ENCODE results near the gene TAS2R14. TPM values are rescaled to one million over a fixed set of nuclear protein-coding genes. Genes with fewer than 3 reads are reported as not detected.

TAS2R14 gene
- polyA plus RNA-seq, 1 donor from 2014 or later: 14.9 TPM

- no peak for TF ChIP-seq MXI1 (conservative IDR thresholded peaks at IDR 0.05; ENCODE audit: poor library complexity, severe bottlenecking)
- no peak for TF ChIP-seq RAD21 (conservative IDR thresholded peaks at IDR 0.05)
- no peak for TF ChIP-seq EP300 (conservative IDR thresholded peaks at IDR 0.05; ENCODE audit: poor library complexity, severe bottlenecking)
- TF ChIP-seq TAF1 (IDR thresholded peaks at IDR 0.05; ENCODE audit: low read depth): no peak
- H3K36me3 ChIP-seq (ENCODE audit: insufficient read depth, low read length): no peaks in the 10 kb centered on the region
- no peak overlapping the region for H3K4me3 ChIP-seq (ENCODE audit: low read length)
- H3K79me2 ChIP-seq (replicated peaks; ENCODE audit: insufficient read depth, low read length): no peaks in the 10 kb centered on the region
- H2AFZ ChIP-seq (ENCODE audit: low read depth, low read length): no peak overlapping the region
- no peaks in the 10 kb centered on the region for H4K20me1 ChIP-seq (ENCODE audit: insufficient read depth)
- no peak overlapping the region for H3K9ac ChIP-seq (ENCODE audit: low read length)
- no peaks in the 10 kb centered on the region for H3K9me2 ChIP-seq (ENCODE audit: insufficient read depth, low read length)
- H3K27ac ChIP-seq (ENCODE audit: low read length): no peak overlapping the region
- no peaks in the 10 kb centered on the region for H3K27me3 ChIP-seq (ENCODE audit: insufficient read depth, low read depth, low read length)
- H3K9me3 ChIP-seq (ENCODE audit: low read length): peaks cover 4% of the 10 kb centered on the region
- H3F3A ChIP-seq (ENCODE audit: insufficient read depth, low read length, poor library complexity, severe bottlenecking): no peaks in the 10 kb centered on the region
- no peak overlapping the region for H3K4me2 ChIP-seq (ENCODE audit: low read length)
Observed at GRCh38 chr12:10900972-10901371, 38.1 kb downstream of the TAS2R14 start.

DNA sequence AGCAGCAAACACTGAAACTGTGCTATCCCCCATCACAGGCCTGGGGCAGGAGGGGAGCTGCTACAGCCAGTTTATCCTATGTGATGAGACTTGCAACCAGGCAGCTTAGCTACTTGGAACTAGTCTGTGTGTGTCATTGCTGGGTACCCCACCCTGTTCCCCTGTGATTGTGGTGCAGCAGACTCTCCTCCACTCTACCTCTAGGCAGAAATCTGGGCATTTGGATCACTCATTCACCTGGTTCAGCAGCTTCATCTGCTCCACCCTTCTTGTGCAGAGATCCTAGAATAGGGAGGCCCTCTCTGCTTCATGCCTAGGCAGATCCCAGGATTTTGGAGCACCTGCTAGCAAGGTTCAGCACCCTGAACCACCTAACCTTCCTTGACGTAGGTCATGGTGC is 38.5 kb downstream of the TAS2R14 start:
- H3K9ac ChIP-seq (ENCODE audit: low read length): no peak overlapping the region
- no peak overlapping the region for H3K4me2 ChIP-seq (ENCODE audit: low read length)
- no peak overlapping the region for H3K27ac ChIP-seq (ENCODE audit: low read length)
- H3K27me3 ChIP-seq (ENCODE audit: insufficient read depth, low read depth, low read length): no peaks in the 10 kb centered on the region
- H4K20me1 ChIP-seq (ENCODE audit: insufficient read depth): no peaks in the 10 kb centered on the region
- peaks cover 4% of the 10 kb centered on the region for H3K9me3 ChIP-seq (ENCODE audit: low read length)
- H3K36me3 ChIP-seq (ENCODE audit: insufficient read depth, low read length): no peaks in the 10 kb centered on the region
- H3K9me2 ChIP-seq (ENCODE audit: insufficient read depth, low read length): no peaks in the 10 kb centered on the region
- no peaks in the 10 kb centered on the region for H3K79me2 ChIP-seq (replicated peaks; ENCODE audit: insufficient read depth, low read length)
- H3F3A ChIP-seq (ENCODE audit: insufficient read depth, low read length, poor library complexity, severe bottlenecking): no peaks in the 10 kb centered on the region
- H3K4me3 ChIP-seq (ENCODE audit: low read length): no peak overlapping the region
- H2AFZ ChIP-seq (ENCODE audit: low read depth, low read length): no peak overlapping the region
- no peak for TF ChIP-seq MXI1 (conservative IDR thresholded peaks at IDR 0.05; ENCODE audit: poor library complexity, severe bottlenecking)
- no peak for TF ChIP-seq RAD21 (conservative IDR thresholded peaks at IDR 0.05)
- TF ChIP-seq POLR2AphosphoS5 (IDR thresholded peaks at IDR 0.05): no peak
- no peak for TF ChIP-seq SMC3 (conservative IDR thresholded peaks at IDR 0.05; ENCODE audit: poor library complexity)
- no peak for TF ChIP-seq TAF1 (IDR thresholded peaks at IDR 0.05; ENCODE audit: low read depth)
- TF ChIP-seq EZH2 (IDR thresholded peaks at IDR 0.05; ENCODE audit: borderline replicate concordance, insufficient read depth, low read length, poor library complexity, severe bottlenecking): no peak
- TF ChIP-seq, protein P1, sequence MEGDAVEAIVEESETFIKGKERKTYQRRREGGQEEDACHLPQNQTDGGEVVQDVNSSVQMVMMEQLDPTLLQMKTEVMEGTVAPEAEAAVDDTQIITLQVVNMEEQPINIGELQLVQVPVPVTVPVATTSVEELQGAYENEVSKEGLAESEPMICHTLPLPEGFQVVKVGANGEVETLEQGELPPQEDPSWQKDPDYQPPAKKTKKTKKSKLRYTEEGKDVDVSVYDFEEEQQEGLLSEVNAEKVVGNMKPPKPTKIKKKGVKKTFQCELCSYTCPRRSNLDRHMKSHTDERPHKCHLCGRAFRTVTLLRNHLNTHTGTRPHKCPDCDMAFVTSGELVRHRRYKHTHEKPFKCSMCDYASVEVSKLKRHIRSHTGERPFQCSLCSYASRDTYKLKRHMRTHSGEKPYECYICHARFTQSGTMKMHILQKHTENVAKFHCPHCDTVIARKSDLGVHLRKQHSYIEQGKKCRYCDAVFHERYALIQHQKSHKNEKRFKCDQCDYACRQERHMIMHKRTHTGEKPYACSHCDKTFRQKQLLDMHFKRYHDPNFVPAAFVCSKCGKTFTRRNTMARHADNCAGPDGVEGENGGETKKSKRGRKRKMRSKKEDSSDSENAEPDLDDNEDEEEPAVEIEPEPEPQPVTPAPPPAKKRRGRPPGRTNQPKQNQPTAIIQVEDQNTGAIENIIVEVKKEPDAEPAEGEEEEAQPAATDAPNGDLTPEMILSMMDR (IDR thresholded peaks at IDR 0.05; ENCODE audit: poor library complexity, severe bottlenecking): no peak
- no peak for TF ChIP-seq EP300 (conservative IDR thresholded peaks at IDR 0.05; ENCODE audit: poor library complexity, severe bottlenecking)
- TF ChIP-seq, protein P2, sequence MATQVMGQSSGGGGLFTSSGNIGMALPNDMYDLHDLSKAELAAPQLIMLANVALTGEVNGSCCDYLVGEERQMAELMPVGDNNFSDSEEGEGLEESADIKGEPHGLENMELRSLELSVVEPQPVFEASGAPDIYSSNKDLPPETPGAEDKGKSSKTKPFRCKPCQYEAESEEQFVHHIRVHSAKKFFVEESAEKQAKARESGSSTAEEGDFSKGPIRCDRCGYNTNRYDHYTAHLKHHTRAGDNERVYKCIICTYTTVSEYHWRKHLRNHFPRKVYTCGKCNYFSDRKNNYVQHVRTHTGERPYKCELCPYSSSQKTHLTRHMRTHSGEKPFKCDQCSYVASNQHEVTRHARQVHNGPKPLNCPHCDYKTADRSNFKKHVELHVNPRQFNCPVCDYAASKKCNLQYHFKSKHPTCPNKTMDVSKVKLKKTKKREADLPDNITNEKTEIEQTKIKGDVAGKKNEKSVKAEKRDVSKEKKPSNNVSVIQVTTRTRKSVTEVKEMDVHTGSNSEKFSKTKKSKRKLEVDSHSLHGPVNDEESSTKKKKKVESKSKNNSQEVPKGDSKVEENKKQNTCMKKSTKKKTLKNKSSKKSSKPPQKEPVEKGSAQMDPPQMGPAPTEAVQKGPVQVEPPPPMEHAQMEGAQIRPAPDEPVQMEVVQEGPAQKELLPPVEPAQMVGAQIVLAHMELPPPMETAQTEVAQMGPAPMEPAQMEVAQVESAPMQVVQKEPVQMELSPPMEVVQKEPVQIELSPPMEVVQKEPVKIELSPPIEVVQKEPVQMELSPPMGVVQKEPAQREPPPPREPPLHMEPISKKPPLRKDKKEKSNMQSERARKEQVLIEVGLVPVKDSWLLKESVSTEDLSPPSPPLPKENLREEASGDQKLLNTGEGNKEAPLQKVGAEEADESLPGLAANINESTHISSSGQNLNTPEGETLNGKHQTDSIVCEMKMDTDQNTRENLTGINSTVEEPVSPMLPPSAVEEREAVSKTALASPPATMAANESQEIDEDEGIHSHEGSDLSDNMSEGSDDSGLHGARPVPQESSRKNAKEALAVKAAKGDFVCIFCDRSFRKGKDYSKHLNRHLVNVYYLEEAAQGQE (IDR thresholded peaks at IDR 0.05; ENCODE audit: borderline replicate concordance): no peak

Measured in neural cell (in vitro differentiated cells).